GM06990 (cell line): Measurements from ENCODE around the gene MAS1L.

Experiments
- DNase-seq: peaks from one replicate; pipeline ENCODE4 v3.0.0-alpha.2; 2011; ENCODE audit not compliant: insufficient read length; ENCODE audit errors: extremely low read depth
- H3K27me3 ChIP-seq: replicated peaks from 2 replicates; pipeline ENCODE4 v1.6.0; 2011; ENCODE audit warnings: low read length; ENCODE audit not compliant: control insufficient read depth, insufficient read depth
- H3K36me3 ChIP-seq: 2 replicates; pipeline ENCODE4 v1.5.1; 2011; ENCODE audit warnings: low read length; ENCODE audit not compliant: control insufficient read depth, insufficient read depth
- H3K4me3 ChIP-seq: replicated peaks from 2 replicates; pipeline ENCODE4 v1.5.1; 2011; ENCODE audit warnings: low read depth, mild to moderate bottlenecking, control low read depth, low read length
- CTCF ChIP-seq: IDR thresholded peaks from 2 replicates; pipeline ENCODE4 v1.5.1; 2011; ENCODE audit warnings: low read length, control low read depth, mild to moderate bottlenecking, inconsistent platforms; ENCODE audit not compliant: insufficient read depth, poor library complexity, severe bottlenecking

Gene MAS1L

GRCh38 chr6:29524444-29525310 is 36.9 kb upstream of the MAS1L start:
- no peaks in the 10 kb centered on the region for H3K36me3 ChIP-seq
- DNase-seq: no peak
- no peaks in the 10 kb centered on the region for H3K27me3 ChIP-seq
- no peak overlapping the region for H3K4me3 ChIP-seq
- no peak for TF ChIP-seq CTCF

- no peak overlapping the region for H3K4me3 ChIP-seq
- DNase-seq: no peak
- H3K27me3 ChIP-seq: no peaks in the 10 kb centered on the region
- H3K36me3 ChIP-seq: no peaks in the 10 kb centered on the region
- TF ChIP-seq CTCF: no peak
Observed at GRCh38 chr6:29524044-29524443, 36.3 kb upstream of the MAS1L start.

GRCh38 chr6:29522227-29522626 is 34.5 kb upstream of the MAS1L start:
- Histone ChIP-seq H3K27me3 (no peaks in the 10 kb centered on the region), H3K4me3 (no peak overlapping the region), H3K36me3 (no peaks in the 10 kb centered on the region)
- no peak for TF ChIP-seq CTCF
- DNase-seq: no peak

GRCh38 chr6:29521006-29521680 is 33.4 kb upstream of the MAS1L start:
- Histone ChIP-seq H3K4me3 (no peak overlapping the region), H3K36me3 (no peaks in the 10 kb centered on the region), H3K27me3 (no peaks in the 10 kb centered on the region)
- no peak for TF ChIP-seq CTCF
- no peak for DNase-seq

GRCh38 chr6:29520232-29520631 is 32.5 kb upstream of the MAS1L start:
- TF ChIP-seq CTCF: no peak
- H3K27me3 ChIP-seq: no peaks in the 10 kb centered on the region
- H3K36me3 ChIP-seq: no peaks in the 10 kb centered on the region
- no peak overlapping the region for H3K4me3 ChIP-seq
- DNase-seq: no peak
